ENCODE data around the gene CLCN6. TPM values are rescaled to one million over a fixed set of nuclear protein-coding genes. Genes with fewer than 3 reads are reported as not detected.

The CLCN6 gene
- total RNA-seq, 5 donors from 2014 or later (not counting 1 experiment from before 2014, with no cell fraction given): 17.3 to 23.0 (median 21.3) TPM

DNA sequence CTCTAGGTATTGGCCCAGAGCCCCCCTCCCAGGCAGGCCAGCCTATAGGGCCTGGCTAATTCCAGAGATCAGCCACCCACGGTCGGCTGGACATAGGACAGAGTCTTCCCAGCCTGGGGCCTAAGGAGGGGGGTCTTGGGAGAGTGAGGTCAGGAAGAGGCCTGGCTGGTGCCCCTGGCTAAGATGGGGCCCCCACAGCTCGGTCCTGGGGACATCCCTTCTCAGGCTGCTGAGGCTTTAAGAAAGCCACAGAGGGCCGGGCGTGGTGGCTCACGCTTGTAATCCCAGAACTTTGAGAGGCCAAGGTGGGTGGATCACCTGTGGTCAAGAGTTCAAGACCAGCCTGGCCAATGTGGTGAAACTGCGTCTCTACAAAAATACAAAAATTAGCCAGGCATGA is 41.5 kb upstream of the CLCN6 start:
- ATAC-seq (replicated peaks in 1 of 4): no peak

DNA sequence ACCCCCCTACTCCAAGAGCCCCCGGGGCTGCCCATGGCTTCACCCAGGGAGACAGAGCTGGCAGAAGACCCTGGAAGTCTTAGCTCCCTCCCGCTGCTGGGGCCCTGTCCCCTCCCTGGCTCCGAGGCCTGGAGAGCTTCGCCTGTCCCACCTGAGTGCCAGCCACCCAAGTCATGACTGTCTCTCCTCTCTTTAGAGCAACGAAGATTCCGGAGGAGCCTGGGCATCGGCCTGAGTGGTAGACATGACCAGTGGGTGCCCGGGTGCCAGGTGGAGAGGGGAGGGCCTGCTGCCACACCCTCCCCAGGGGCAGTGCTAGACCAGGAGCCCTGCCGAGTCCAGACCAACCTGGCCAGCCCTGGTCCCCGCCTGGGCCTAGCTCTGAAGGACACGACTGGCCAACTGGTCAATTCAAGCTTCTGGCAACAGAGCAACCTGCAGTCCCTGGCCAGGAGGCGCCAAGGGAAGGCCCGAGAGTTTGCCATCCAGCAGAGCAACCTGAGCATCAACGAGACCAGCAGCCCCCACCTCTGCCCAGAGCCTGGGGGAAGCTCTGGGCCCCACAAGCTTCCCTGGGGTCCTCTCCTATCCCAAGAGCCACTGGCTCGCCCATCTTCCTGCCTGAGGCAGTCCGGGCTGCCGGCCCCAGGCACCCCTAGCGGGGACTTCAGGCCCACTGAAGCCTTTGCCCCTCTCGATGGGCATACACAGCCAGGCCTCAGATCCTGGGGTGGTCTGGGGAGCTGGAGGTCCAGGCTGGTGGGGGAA is 40.1 kb upstream of the CLCN6 start:
- ATAC-seq (replicated peaks in 1 of 4): no peak
- Mint-ChIP-seq H3K27ac (no peak overlapping the region), H3K9me3 (no peaks in the 10 kb centered on the region), H3K4me3 (no peak overlapping the region), H3K27me3 (peaks cover 22 to 23% of the 10 kb centered on the region in 2 donors), H3K36me3 (no peaks in the 10 kb centered on the region), H3K4me1 (peaks cover 6 to 12% (median 10%) of the 10 kb centered on the region in 3 donors)
- peaks cover 0 to 54% of the 10 kb centered on the region in 2 experiments for H3K27me3 ChIP-seq (replicated peaks in 1 of 2; ENCODE audit: control insufficient read depth in 2 of 2, extremely low read depth in 1 of 2, insufficient read depth in 2 of 2, low read length in 1 of 2)
- no peak overlapping the region for H3K4me3 ChIP-seq (ENCODE audit: control insufficient read depth in 1 of 2, extremely low read depth in 1 of 2, low read length in 1 of 2)
- POLR2A ChIA-PET: no interaction called here
- H3K9me3 ChIP-seq: no peaks in the 10 kb centered on the region
- no peak overlapping the region for H3K27ac ChIP-seq (ENCODE audit: low read length)
- no peak for DNase-seq
- WGBS (ENCODE audit: insufficient coverage): 78% methylated on average over 12 of the region's 19 CpGs
- CTCF ChIA-PET: no interaction called here
- no peaks in the 10 kb centered on the region for H3K36me3 ChIP-seq (ENCODE audit: control insufficient read depth in 2 of 2, extremely low read depth in 1 of 2, insufficient read depth in 1 of 2, low read length in 1 of 2)
- H3K4me1 ChIP-seq (ENCODE audit: control insufficient read depth in 1 of 2, extremely low read depth in 1 of 2, insufficient read depth in 2 of 2, low read length in 2 of 2): peaks cover 0 to 10% of the 10 kb centered on the region in 2 experiments

More for the DNA sequence above, 41.5 kb upstream of the CLCN6 start:
- Histone ChIP-seq H3K27ac (ENCODE audit: low read length) (no peak overlapping the region), H3K4me1 (ENCODE audit: control insufficient read depth in 1 of 2, extremely low read depth in 1 of 2, insufficient read depth in 2 of 2, low read length in 2 of 2) (peaks cover 0 to 10% of the 10 kb centered on the region in 2 experiments), H3K27me3 (replicated peaks in 1 of 2; ENCODE audit: control insufficient read depth in 2 of 2, extremely low read depth in 1 of 2, insufficient read depth in 2 of 2, low read length in 1 of 2) (peaks cover 0 to 54% of the 10 kb centered on the region in 2 experiments), H3K36me3 (ENCODE audit: control insufficient read depth in 2 of 2, extremely low read depth in 1 of 2, insufficient read depth in 1 of 2, low read length in 1 of 2) (no peaks in the 10 kb centered on the region), H3K9me3 (no peaks in the 10 kb centered on the region), H3K4me3 (ENCODE audit: control insufficient read depth in 1 of 2, extremely low read depth in 1 of 2, low read length in 1 of 2) (no peak overlapping the region)
- ChIA-PET CTCF (no interaction called here), POLR2A (no interaction called here)
- Mint-ChIP-seq H3K36me3 (no peaks in the 10 kb centered on the region), H3K27ac (no peak overlapping the region), H3K4me1 (peaks cover 6 to 12% (median 10%) of the 10 kb centered on the region in 3 donors), H3K4me3 (no peak overlapping the region), H3K27me3 (peaks cover 22 to 32% of the 10 kb centered on the region in 2 donors), H3K9me3 (no peaks in the 10 kb centered on the region)
- no peak for DNase-seq
- WGBS (ENCODE audit: insufficient coverage): 69% methylated on average over 7 of the region's 7 CpGs

DNA sequence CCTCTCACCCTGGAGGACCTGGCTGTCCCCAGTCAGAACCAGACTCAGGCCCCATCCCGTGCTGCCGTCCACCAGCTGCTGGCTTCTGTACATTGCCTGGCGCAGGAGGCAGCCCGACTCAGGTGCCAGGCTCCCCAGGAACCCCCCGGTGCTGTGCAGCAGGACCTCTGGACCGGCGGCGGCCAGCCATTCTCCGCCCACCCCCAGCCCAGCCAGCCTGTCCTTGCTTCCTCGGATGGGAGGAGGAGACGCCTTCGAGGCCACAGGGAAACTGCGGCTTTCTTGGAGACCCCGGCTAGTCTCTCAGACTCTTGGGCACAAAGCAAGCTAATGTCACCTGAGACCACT is 39.6 kb upstream of the CLCN6 start:
- DNase-seq: no peak
- WGBS (ENCODE audit: insufficient coverage): 85% methylated on average over 11 of the region's 14 CpGs
- CTCF ChIA-PET: no interaction called here

DNA sequence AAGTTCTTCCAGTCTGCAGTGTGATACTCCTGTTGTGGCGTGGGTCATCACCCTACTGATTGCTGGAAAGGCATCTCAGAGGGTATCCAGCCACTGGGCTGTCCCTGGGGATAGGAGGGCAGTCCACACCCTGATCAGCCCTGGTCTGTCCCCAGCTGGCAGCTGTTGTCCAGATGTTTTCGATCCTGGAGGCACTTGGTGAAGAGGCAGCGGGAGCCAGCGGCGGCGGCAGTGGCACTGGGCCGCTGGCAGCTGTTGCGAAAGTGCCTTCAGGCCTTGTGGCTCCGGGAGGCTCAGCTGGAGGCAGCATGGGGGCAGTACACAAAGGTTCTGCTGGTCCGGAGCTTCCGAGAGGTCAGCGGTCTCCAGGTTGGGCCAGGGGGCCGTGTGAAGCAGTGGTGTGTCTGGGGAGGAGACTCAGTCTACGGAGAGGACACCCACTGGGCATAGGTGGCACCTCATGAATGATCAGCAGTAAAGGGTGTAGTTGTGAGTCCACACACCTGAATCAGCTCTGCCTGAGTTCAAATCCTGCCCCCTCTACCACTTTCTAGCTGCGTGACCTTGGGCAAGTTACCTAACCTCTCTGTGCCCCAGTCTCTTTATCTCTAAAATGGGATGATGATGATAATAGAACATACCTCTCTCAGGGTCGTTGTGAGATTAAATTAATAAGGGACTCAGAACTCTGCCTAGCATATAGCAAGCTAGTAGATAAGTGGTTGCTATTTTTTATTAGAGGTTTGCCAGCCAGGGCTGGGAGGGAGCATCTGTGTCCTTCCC is 37.9 kb upstream of the CLCN6 start:
- Histone ChIP-seq H3K9me3 (no peaks in the 10 kb centered on the region), H3K27me3 (replicated peaks in 1 of 2; ENCODE audit: control insufficient read depth in 2 of 2, extremely low read depth in 1 of 2, insufficient read depth in 2 of 2, low read length in 1 of 2) (peaks cover 0 to 42% of the 10 kb centered on the region in 2 experiments), H3K27ac (ENCODE audit: low read length) (no peak overlapping the region), H3K4me1 (ENCODE audit: control insufficient read depth in 1 of 2, extremely low read depth in 1 of 2, insufficient read depth in 2 of 2, low read length in 2 of 2) (no peaks in the 10 kb centered on the region), H3K36me3 (ENCODE audit: control insufficient read depth in 2 of 2, extremely low read depth in 1 of 2, insufficient read depth in 1 of 2, low read length in 1 of 2) (no peaks in the 10 kb centered on the region), H3K4me3 (ENCODE audit: control insufficient read depth in 1 of 2, extremely low read depth in 1 of 2, low read length in 1 of 2) (no peak overlapping the region)
- peaks cover 9% of the 10 kb centered on the region in 2 donors for H3K27me3 Mint-ChIP-seq
- H3K27ac Mint-ChIP-seq: no peak overlapping the region
- ChIA-PET CTCF (no interaction called here), POLR2A (no interaction called here)
- no peaks in the 10 kb centered on the region for H3K9me3 Mint-ChIP-seq
- peaks cover 0 to 2% (median 0%) of the 10 kb centered on the region in 3 donors for H3K4me1 Mint-ChIP-seq
- no peaks in the 10 kb centered on the region for H3K36me3 Mint-ChIP-seq
- ATAC-seq (replicated peaks in 1 of 4): no peak
- no peak for DNase-seq
- WGBS (ENCODE audit: insufficient coverage): 87% methylated on average over 9 of the region's 16 CpGs
- H3K4me3 Mint-ChIP-seq: no peak overlapping the region

More for the DNA sequence above, 39.6 kb upstream of the CLCN6 start:
- H3K27ac ChIP-seq (ENCODE audit: low read length): no peak overlapping the region
- Mint-ChIP-seq H3K36me3 (no peaks in the 10 kb centered on the region), H3K27ac (no peak overlapping the region), H3K9me3 (no peaks in the 10 kb centered on the region), H3K27me3 (peaks cover 17 to 19% of the 10 kb centered on the region in 2 donors), H3K4me1 (peaks cover 4 to 12% (median 10%) of the 10 kb centered on the region in 3 donors), H3K4me3 (no peak overlapping the region)
- H3K9me3 ChIP-seq: no peaks in the 10 kb centered on the region
- H3K4me1 ChIP-seq (ENCODE audit: control insufficient read depth in 1 of 2, extremely low read depth in 1 of 2, insufficient read depth in 2 of 2, low read length in 2 of 2): peaks cover 0 to 10% of the 10 kb centered on the region in 2 experiments
- peaks cover 0 to 53% of the 10 kb centered on the region in 2 experiments for H3K27me3 ChIP-seq (replicated peaks in 1 of 2; ENCODE audit: control insufficient read depth in 2 of 2, extremely low read depth in 1 of 2, insufficient read depth in 2 of 2, low read length in 1 of 2)
- H3K4me3 ChIP-seq (ENCODE audit: control insufficient read depth in 1 of 2, extremely low read depth in 1 of 2, low read length in 1 of 2): no peak overlapping the region
- ATAC-seq (replicated peaks in 1 of 4): no peak
- no peaks in the 10 kb centered on the region for H3K36me3 ChIP-seq (ENCODE audit: control insufficient read depth in 2 of 2, extremely low read depth in 1 of 2, insufficient read depth in 1 of 2, low read length in 1 of 2)
- POLR2A ChIA-PET: no interaction called here

DNA sequence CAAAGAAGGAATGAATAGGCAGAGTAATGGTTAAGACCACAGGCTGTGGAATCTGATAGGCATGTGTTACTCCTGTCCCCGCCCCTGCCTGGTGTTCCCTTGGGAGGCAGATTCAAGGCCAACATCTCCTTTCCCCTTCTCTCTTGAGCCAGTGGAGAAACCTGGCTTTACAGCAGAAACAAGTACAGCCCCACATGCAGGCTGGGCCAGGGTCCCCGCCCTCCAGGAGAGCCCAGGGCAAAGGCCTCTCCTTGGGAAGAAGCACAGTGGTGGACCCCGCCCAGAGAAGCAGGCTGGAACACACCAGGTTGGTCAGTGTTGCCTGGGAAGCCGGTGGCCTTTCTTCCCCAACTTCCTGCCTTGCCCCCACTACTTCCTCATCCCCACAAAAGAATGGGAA is 37.2 kb upstream of the CLCN6 start:
- H3K36me3 Mint-ChIP-seq: no peaks in the 10 kb centered on the region
- H3K27me3 Mint-ChIP-seq: peaks cover 3 to 4% of the 10 kb centered on the region in 2 donors
- H3K4me3 Mint-ChIP-seq: no peak overlapping the region
- H3K4me1 Mint-ChIP-seq: no peaks in the 10 kb centered on the region
- Histone ChIP-seq H3K9me3 (no peaks in the 10 kb centered on the region), H3K4me3 (ENCODE audit: control insufficient read depth in 1 of 2, extremely low read depth in 1 of 2, low read length in 1 of 2) (no peak overlapping the region), H3K4me1 (ENCODE audit: control insufficient read depth in 1 of 2, extremely low read depth in 1 of 2, insufficient read depth in 2 of 2, low read length in 2 of 2) (no peaks in the 10 kb centered on the region), H3K27ac (ENCODE audit: low read length) (no peak overlapping the region), H3K27me3 (replicated peaks in 1 of 2; ENCODE audit: control insufficient read depth in 2 of 2, extremely low read depth in 1 of 2, insufficient read depth in 2 of 2, low read length in 1 of 2) (peaks cover 0 to 35% of the 10 kb centered on the region in 2 experiments), H3K36me3 (ENCODE audit: control insufficient read depth in 2 of 2, extremely low read depth in 1 of 2, insufficient read depth in 1 of 2, low read length in 1 of 2) (no peaks in the 10 kb centered on the region)
- H3K9me3 Mint-ChIP-seq: no peaks in the 10 kb centered on the region
- ChIA-PET CTCF (no interaction called here), POLR2A (no interaction called here)
- DNase-seq (no peak), ATAC-seq (replicated peaks in 1 of 4) (no peak)
- H3K27ac Mint-ChIP-seq: no peak overlapping the region
- WGBS (ENCODE audit: insufficient coverage): 85% methylated on average over 2 of the region's 4 CpGs

DNA sequence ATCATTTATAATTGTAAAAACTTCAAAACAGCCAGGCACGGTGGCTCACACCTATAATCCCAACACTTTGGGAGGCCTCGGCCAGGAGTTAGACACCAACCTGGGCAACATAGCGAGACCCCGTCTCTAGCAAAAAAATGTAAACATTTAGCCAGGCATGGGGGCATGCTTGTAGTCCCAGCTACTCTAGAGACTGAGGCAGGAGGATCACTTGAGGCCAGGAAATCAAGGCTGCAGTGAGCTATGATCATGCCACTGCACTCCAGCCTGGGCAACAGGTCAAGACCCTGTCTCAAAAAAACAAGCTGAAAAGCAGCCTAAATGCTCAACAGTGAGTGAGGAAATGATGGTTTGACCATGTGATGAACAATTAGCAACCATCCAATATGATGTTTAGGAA is 36.7 kb upstream of the CLCN6 start:
- no peak for ATAC-seq (replicated peaks in 1 of 4)
- Histone ChIP-seq H3K36me3 (ENCODE audit: control insufficient read depth in 2 of 2, extremely low read depth in 1 of 2, insufficient read depth in 1 of 2, low read length in 1 of 2) (no peaks in the 10 kb centered on the region), H3K4me1 (ENCODE audit: control insufficient read depth in 1 of 2, extremely low read depth in 1 of 2, insufficient read depth in 2 of 2, low read length in 2 of 2) (no peaks in the 10 kb centered on the region), H3K4me3 (ENCODE audit: control insufficient read depth in 1 of 2, extremely low read depth in 1 of 2, low read length in 1 of 2) (no peak overlapping the region), H3K27ac (ENCODE audit: low read length) (no peak overlapping the region), H3K9me3 (no peaks in the 10 kb centered on the region), H3K27me3 (replicated peaks in 1 of 2; ENCODE audit: control insufficient read depth in 2 of 2, extremely low read depth in 1 of 2, insufficient read depth in 2 of 2, low read length in 1 of 2) (peaks cover 0 to 31% of the 10 kb centered on the region in 2 experiments)
- H3K27ac Mint-ChIP-seq: no peak overlapping the region
- ChIA-PET POLR2A (no interaction called here), CTCF (no interaction called here)
- H3K36me3 Mint-ChIP-seq: no peaks in the 10 kb centered on the region
- no peaks in the 10 kb centered on the region for H3K9me3 Mint-ChIP-seq
- no peaks in the 10 kb centered on the region for H3K4me1 Mint-ChIP-seq
- no peak overlapping the region for H3K4me3 Mint-ChIP-seq
- DNase-seq: no peak
- peaks cover 0 to under 1% of the 10 kb centered on the region in 2 donors for H3K27me3 Mint-ChIP-seq
- WGBS (ENCODE audit: insufficient coverage): 82% methylated on average over 4 of the region's 4 CpGs
